ENCODE data around the gene CROT.

CROT gene

DNA sequence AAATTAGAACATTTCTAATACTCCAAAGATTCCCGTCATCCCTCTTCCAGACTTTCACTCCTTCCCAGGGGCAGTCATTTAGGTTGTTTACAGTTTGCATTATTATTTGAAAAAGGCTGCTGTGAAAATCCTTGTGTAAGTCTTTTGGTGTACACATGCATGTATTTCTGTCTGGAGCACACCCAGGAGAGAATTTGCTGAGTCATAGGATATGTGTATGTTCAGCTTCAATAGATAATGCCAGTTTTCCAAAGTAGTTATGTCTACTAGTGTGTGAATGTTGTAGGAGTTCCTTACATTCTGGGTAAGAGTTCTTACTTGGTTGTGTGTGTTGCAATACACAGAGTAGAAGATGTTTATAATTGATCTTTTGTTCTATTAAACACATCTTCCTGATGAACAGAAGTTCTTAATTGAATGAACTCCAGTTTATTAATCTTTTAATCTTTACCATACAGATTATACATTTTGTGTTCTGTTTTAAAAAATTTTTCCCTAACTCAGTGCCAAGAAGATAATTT is 25.3 kb downstream of the CROT start:
- H3K4me1 ChIP-seq (ENCODE audit: control insufficient read depth, insufficient read depth, low read length, poor library complexity, severe bottlenecking) = no peaks in the 10 kb centered on the region
- no peaks in the 10 kb centered on the region for H3K36me3 ChIP-seq (ENCODE audit: control insufficient read depth, insufficient read depth, low read length)
- no peak overlapping the region for H3K4me3 ChIP-seq (ENCODE audit: extremely low read depth, insufficient read depth, low read length, poor library complexity, severe bottlenecking)
- no peaks in the 10 kb centered on the region for H3K9me3 ChIP-seq (ENCODE audit: control insufficient read depth, low read length)
- no CpG with 5 or more reads among the region's 1 CpG for WGBS, 2 experiments (ENCODE audit: insufficient coverage in 2 of 2)
- no peak overlapping the region for H3K27ac ChIP-seq (ENCODE audit: low read depth, low read length, severe bottlenecking)

DNA sequence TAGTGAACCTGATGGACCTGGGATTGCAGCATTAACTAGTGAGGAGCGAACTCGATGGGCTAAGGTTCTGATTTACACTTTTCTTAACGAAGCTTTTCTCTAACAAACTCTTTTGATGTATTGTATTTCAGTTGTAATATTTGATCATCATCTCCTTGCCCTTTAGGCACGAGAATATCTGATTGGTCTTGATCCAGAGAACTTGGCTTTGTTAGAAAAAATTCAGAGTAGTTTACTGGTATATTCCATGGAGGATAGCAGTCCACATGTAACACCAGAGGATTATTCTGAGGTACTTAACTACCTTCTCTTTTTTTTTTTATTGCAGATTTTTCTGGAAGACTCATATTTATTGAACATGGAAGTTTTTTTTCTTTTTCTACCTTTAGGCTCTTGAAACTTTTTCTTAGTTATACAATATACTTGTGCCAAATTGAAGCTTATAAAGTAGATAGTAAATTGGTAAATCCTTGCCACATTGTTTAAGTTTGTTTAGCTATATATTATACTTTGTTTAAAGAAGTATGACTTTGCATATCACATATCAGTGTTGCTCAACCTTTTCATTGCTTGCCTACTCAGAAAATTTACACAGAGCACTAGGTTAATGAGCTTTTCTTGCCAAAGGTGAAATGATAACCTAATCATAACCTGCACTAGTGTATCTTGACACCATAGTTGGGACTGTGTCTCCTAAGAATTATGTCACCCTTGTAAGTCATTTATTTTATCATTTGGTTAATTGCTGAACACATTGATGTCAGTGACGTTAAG is 30.4 kb downstream of the CROT start:
- no CpG with 5 or more reads among the region's 5 CpGs for WGBS, 2 experiments (ENCODE audit: insufficient coverage in 2 of 2)
- H3K36me3 ChIP-seq (ENCODE audit: control insufficient read depth, insufficient read depth, low read length) = no peaks in the 10 kb centered on the region
- no peak overlapping the region for H3K4me3 ChIP-seq (ENCODE audit: extremely low read depth, insufficient read depth, low read length, poor library complexity, severe bottlenecking)

DNA sequence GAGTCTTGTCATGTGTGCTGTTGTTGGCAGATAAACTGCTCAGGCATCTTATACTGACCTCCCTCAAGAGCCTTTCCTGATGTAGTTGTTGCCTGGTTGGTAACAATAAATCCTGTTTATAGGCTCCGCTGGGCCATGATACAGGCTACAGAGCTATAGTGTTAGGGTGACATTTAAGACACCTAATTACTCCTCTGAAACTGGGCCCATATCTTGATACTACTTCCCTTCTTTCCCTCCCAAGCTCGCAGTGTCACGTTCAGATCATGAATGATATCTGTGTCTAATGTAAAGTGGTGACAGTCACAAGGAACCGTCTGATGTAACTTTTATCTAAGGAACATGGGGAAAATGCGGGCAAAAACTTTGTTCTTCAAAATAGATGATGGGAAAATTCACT is 35.4 kb downstream of the CROT start:
- Histone ChIP-seq H3K36me3 (ENCODE audit: control insufficient read depth, insufficient read depth, low read length) (peaks cover 6% of the 10 kb centered on the region), H3K27ac (ENCODE audit: low read depth, low read length, severe bottlenecking) (no peak overlapping the region), H3K4me3 (ENCODE audit: extremely low read depth, insufficient read depth, low read length, poor library complexity, severe bottlenecking) (no peak overlapping the region), H3K9me3 (ENCODE audit: control insufficient read depth, low read length) (no peaks in the 10 kb centered on the region), H3K4me1 (ENCODE audit: control insufficient read depth, insufficient read depth, low read length, poor library complexity, severe bottlenecking) (no peaks in the 10 kb centered on the region)
- WGBS, 2 experiments (ENCODE audit: insufficient coverage in 2 of 2) = no CpG with 5 or more reads among the region's 5 CpGs

More for the DNA sequence above, 30.4 kb downstream of the CROT start:
- H3K4me1 ChIP-seq (ENCODE audit: control insufficient read depth, insufficient read depth, low read length, poor library complexity, severe bottlenecking) = no peaks in the 10 kb centered on the region
- no peaks in the 10 kb centered on the region for H3K9me3 ChIP-seq (ENCODE audit: control insufficient read depth, low read length)
- no peak overlapping the region for H3K27ac ChIP-seq (ENCODE audit: low read depth, low read length, severe bottlenecking)

DNA sequence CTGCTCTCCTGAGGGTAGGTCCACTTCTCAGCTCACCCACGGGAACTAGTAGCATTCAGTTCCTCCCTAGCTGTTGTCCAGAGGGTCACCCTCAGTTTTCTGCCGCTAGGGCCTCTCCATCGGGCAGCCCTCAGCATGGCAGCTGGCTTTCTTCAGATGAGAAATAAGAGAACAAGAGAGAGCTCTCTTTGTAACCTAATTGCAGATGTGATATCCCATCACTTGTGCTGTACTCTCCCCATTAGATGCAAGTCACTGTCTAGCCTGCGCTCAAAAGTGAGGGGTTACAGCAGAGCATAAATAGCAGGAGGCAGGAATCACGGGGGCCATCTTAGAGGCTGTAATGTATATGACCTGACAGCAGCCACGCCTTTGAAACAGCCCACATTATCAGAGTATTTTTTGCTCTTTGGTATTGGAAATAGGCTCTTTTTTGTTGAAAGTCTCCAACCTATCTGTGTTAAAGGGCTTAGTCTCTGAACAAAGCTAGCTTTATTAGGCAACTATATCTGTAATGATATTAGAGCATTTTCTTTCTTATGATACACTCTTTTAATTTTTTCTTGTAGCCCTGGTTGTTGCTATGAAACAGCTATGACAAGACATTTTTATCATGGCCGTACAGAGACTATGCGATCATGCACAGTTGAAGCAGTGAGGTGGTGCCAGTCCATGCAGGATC is 45.7 kb downstream of the CROT start:
- Histone ChIP-seq H3K9me3 (ENCODE audit: control insufficient read depth, low read length) (no peaks in the 10 kb centered on the region), H3K4me3 (ENCODE audit: extremely low read depth, insufficient read depth, low read length, poor library complexity, severe bottlenecking) (no peak overlapping the region), H3K36me3 (ENCODE audit: control insufficient read depth, insufficient read depth, low read length) (no peaks in the 10 kb centered on the region), H3K4me1 (ENCODE audit: control insufficient read depth, insufficient read depth, low read length, poor library complexity, severe bottlenecking) (no peaks in the 10 kb centered on the region), H3K27ac (ENCODE audit: low read depth, low read length, severe bottlenecking) (no peak overlapping the region)
- WGBS, 2 experiments (ENCODE audit: insufficient coverage in 2 of 2) = 94% methylated on average over 5 to 8 of the region's 8 CpGs

DNA sequence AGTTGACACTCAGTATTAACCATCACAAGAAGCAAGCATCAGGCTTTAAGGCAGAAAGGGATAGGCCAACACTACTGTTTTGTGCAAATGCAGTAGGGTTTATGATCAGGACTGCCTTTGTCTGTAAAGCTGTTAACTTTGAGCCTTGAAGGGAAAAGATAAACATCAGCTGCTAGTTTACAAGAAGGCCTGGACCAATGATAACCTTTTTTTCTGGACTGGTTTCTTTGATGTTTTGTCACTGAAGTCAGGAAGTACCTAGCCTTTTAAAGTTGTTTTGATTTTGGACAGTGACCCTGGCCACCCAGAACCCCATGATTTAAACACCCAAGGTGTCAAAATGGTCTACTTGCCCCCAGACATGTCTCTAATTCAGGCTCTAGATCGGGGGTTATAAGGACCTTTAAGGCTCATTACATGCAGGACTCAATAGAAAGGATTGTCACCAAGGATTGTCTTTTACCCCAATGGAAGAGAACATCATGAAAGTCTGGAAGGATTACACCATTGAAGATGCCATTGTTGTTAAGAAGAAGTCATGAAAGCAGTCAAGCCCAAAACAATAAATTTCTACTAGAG is 50.1 kb downstream of the CROT start:
- H3K9me3 ChIP-seq (ENCODE audit: control insufficient read depth, low read length) = no peaks in the 10 kb centered on the region
- H3K4me1 ChIP-seq (ENCODE audit: control insufficient read depth, insufficient read depth, low read length, poor library complexity, severe bottlenecking) = no peaks in the 10 kb centered on the region
- no peaks in the 10 kb centered on the region for H3K36me3 ChIP-seq (ENCODE audit: control insufficient read depth, insufficient read depth, low read length)
- 90% methylated on average over 1 of the region's 1 CpG; no CpG with 5 or more reads in 1 of the 2 experiments for WGBS, 2 experiments (ENCODE audit: insufficient coverage in 2 of 2)
- H3K27ac ChIP-seq (ENCODE audit: low read depth, low read length, severe bottlenecking) = no peak overlapping the region
- H3K4me3 ChIP-seq (ENCODE audit: extremely low read depth, insufficient read depth, low read length, poor library complexity, severe bottlenecking) = no peak overlapping the region

DNA sequence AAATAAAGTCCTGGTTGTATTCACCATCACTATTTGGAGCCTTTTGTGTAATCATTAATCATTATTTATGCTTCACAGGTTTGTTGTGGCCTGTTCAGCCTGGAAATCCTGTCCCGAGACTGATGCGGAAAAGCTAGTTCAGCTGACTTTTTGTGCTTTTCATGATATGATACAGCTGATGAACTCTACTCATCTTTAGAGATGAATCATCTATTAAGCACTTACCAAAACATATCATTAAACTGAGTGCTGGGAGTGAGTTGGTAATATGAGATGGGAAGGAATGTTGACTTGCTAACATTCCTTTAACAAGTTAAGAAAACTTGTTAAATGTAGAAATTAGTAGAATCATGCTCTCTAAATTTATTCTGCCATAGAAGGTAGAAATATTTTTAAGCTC is 53.0 kb downstream of the CROT start:
- no peaks in the 10 kb centered on the region for H3K36me3 ChIP-seq (ENCODE audit: control insufficient read depth, insufficient read depth, low read length)
- H3K27ac ChIP-seq (ENCODE audit: low read depth, low read length, severe bottlenecking) = no peak overlapping the region
- no peak overlapping the region for H3K4me3 ChIP-seq (ENCODE audit: extremely low read depth, insufficient read depth, low read length, poor library complexity, severe bottlenecking)
- 100% methylated on average over 2 of the region's 2 CpGs; no CpG with 5 or more reads in 1 of the 2 experiments for WGBS, 2 experiments (ENCODE audit: insufficient coverage in 2 of 2)
- no peaks in the 10 kb centered on the region for H3K9me3 ChIP-seq (ENCODE audit: control insufficient read depth, low read length)
- H3K4me1 ChIP-seq (ENCODE audit: control insufficient read depth, insufficient read depth, low read length, poor library complexity, severe bottlenecking) = no peaks in the 10 kb centered on the region

DNA sequence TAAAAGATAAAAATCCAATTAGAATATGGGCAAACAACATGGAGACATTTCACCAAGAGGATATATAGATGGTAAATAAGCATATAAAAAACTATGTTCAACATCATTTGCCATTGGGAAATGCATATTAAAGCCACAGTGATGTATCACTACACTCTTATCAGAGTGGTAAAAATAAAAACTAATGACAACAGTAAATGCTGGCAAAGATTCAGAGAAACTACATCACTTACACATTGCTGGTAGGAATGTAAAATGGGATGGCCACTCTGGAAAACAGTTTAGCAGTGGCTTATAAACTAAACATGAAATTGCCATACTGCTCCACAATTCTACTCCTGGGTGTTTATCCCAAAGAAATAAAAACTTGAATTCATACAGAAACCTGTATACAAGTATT is 59.2 kb downstream of the CROT start:
- H3K4me3 ChIP-seq (ENCODE audit: extremely low read depth, insufficient read depth, low read length, poor library complexity, severe bottlenecking) = no peak overlapping the region
- H3K36me3 ChIP-seq (ENCODE audit: control insufficient read depth, insufficient read depth, low read length) = no peaks in the 10 kb centered on the region
- no peak overlapping the region for H3K27ac ChIP-seq (ENCODE audit: low read depth, low read length, severe bottlenecking)
- H3K4me1 ChIP-seq (ENCODE audit: control insufficient read depth, insufficient read depth, low read length, poor library complexity, severe bottlenecking) = no peaks in the 10 kb centered on the region
- H3K9me3 ChIP-seq (ENCODE audit: control insufficient read depth, low read length) = no peaks in the 10 kb centered on the region

DNA sequence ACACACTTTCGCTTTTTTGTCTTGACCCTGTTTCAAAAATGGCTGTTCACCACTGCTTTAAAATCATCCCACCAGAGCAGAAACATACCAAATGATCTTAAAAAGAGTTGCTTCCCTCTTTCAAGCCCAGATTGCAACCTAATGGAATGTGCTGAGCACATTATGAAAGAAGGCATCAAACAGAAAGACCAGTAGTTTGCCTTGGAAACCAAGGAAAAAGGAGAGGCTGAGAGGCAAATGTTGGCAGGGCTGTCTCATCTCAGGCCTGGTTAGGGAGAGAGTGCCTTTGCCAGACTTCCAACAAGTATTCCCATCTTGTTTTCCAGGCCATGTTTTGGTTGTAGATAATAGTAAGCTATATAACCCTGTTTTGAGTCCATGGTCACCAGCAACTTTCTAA is 65.7 kb downstream of the CROT start:
- H3K27ac ChIP-seq (ENCODE audit: low read depth, low read length, severe bottlenecking) = no peak overlapping the region
- WGBS, 2 experiments (ENCODE audit: insufficient coverage in 2 of 2) = 83% methylated on average over 1 of the region's 1 CpG; no CpG with 5 or more reads in 1 of the 2 experiments

DNA sequence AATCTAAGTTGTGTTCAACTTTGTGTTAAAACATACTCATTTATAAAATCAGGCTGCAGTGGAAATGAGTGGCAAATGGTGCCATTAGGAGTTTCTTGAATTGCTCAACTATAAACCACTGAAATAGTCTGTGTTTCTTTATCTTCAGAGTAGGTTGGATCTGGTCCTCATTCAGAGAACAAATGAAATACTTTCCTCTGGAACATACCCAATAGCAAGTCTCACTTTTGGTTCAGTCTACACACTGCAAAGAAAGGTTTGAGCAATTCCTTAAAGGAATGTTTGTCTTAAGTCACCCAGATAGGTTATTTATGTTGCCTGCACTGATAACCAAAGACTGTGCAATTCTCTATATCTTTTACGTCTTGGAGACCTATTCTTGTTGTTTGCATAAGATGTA is 67.6 kb downstream of the CROT start:
- Histone ChIP-seq H3K4me1 (ENCODE audit: control insufficient read depth, insufficient read depth, low read length, poor library complexity, severe bottlenecking) (peaks cover 3% of the 10 kb centered on the region), H3K9me3 (ENCODE audit: control insufficient read depth, low read length) (no peaks in the 10 kb centered on the region), H3K4me3 (ENCODE audit: extremely low read depth, insufficient read depth, low read length, poor library complexity, severe bottlenecking) (no peak overlapping the region), H3K27ac (ENCODE audit: low read depth, low read length, severe bottlenecking) (peak overlapping the region; percentile 83), H3K36me3 (ENCODE audit: control insufficient read depth, insufficient read depth, low read length) (no peaks in the 10 kb centered on the region)
- no CpG with 5 or more reads among the region's 1 CpG for WGBS, 2 experiments (ENCODE audit: insufficient coverage in 2 of 2)

More for the DNA sequence above, 65.7 kb downstream of the CROT start:
- Histone ChIP-seq H3K9me3 (ENCODE audit: control insufficient read depth, low read length) (no peaks in the 10 kb centered on the region), H3K36me3 (ENCODE audit: control insufficient read depth, insufficient read depth, low read length) (no peaks in the 10 kb centered on the region), H3K4me3 (ENCODE audit: extremely low read depth, insufficient read depth, low read length, poor library complexity, severe bottlenecking) (no peak overlapping the region), H3K4me1 (ENCODE audit: control insufficient read depth, insufficient read depth, low read length, poor library complexity, severe bottlenecking) (peaks cover 3% of the 10 kb centered on the region)

DNA sequence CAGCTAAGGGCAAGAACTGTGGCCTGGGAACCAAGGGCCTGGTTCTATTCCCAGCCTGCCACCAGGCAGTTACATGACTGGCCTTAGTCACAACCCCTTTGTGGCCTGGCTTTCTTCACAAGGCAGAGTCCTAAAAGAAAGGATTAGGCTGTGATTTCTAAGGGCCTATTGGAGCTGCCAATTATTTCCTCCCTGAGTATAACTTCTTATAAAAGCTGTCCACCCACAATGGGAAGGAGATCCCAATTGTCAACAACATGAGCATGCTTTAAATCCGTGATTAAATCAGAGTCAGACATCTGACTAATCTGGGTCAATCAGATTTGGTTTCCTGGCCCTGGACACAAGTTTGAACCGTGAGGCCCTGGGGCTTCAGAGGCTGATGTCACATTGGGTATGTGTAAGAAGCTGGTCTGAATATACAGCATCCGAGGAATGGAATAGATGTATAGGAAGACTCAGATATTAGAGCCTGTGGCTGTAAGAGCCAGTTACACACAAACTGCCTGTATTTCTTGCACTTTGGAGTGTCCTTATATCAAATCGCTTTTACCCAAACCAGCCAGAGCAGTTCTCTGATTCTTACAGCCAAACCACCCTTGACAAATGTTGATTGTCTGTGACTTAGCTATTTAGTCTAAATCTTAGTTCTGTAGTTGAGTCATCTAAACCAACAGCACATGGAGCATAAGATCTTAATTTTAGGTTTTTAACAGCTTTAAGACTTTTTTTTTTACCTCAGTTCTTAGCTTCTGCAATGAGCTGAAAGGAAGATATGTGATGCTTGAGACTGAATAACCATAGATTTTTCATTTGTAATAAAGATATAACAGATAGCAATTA is 68.7 kb downstream of the CROT start:
- peak overlapping the region; percentile 83 for H3K27ac ChIP-seq (ENCODE audit: low read depth, low read length, severe bottlenecking)
- H3K4me1 ChIP-seq (ENCODE audit: control insufficient read depth, insufficient read depth, low read length, poor library complexity, severe bottlenecking) = peaks cover 3% of the 10 kb centered on the region
- H3K36me3 ChIP-seq (ENCODE audit: control insufficient read depth, insufficient read depth, low read length) = no peaks in the 10 kb centered on the region
- no peaks in the 10 kb centered on the region for H3K9me3 ChIP-seq (ENCODE audit: control insufficient read depth, low read length)
- no peak overlapping the region for H3K4me3 ChIP-seq (ENCODE audit: extremely low read depth, insufficient read depth, low read length, poor library complexity, severe bottlenecking)
- WGBS, 2 experiments (ENCODE audit: insufficient coverage in 2 of 2) = 82 to 91% methylated on average over 3 to 4 of the region's 4 CpGs

Measured in mesodermal cell (in vitro differentiated cells).